RWPE1 (cell line): ENCODE results near the gene TRMT44.

ENCODE experiments used
- CTCF ChIA-PET: fragments of 350-600 bp; sonication (Branson Sonifier 250); formaldehyde crosslinking; extraction: SDS; loops from one replicate; lab custom pipeline; 2021; lab: Yijun Ruan, JAX
- POLR2A ChIA-PET: fragments of 400-600 bp; formaldehyde crosslinking; extraction: SDS; loops from one replicate; lab custom pipeline; 2020; ENCODE audit warnings: antibody characterized with exemption; ENCODE audit not compliant: low non-redundant PET; lab: Yijun Ruan, JAX
- DNase-seq: peaks from one replicate; pipeline ENCODE4 v3.0.0; 2012; ENCODE audit warnings: low spot score
- H3K27ac ChIP-seq: fragments of 450-650 bp; 2 replicates; pipeline ENCODE4 v1.5.1; 2017
- CTCF ChIP-seq: fragments of 450-650 bp; conservative IDR thresholded peaks from 2 replicates; pipeline ENCODE4 v1.5.1; 2017; ENCODE audit warnings: low read depth, mild to moderate bottlenecking

The TRMT44 gene

GRCh38 chr4:8515316-8516060, 74.9 kb downstream of the TRMT44 start:
- no peak for TF ChIP-seq CTCF
- CTCF ChIA-PET = interaction anchor here (0.6 kb wide), 1 partner anchor 16 kb away, joined by 3 read pairs; no protein-coding TSS in a partner anchor
- DNase-seq = no peak
- H3K27ac ChIP-seq = no peak overlapping the region
- POLR2A ChIA-PET = no interaction called here

- CTCF ChIA-PET = interaction anchor here (0.6 kb wide), 1 partner anchor 15 kb away, joined by 3 read pairs; no protein-coding TSS in a partner anchor
- POLR2A ChIA-PET = no interaction called here
- no peak overlapping the region; the same call in 1 of the 2 replicates for H3K27ac ChIP-seq
- TF ChIP-seq CTCF = no peak
- DNase-seq = no peak
Measured at GRCh38 chr4:8516061-8516573, 75.5 kb downstream of the TRMT44 start.

GRCh38 chr4:8516996-8517550, 76.5 kb downstream of the TRMT44 start:
- H3K27ac ChIP-seq = peak overlapping the region; percentile 34
- no peak for DNase-seq
- ChIA-PET CTCF (no interaction called here), POLR2A (no interaction called here)
- no peak for TF ChIP-seq CTCF

- DNase-seq = no peak
- no peak for TF ChIP-seq CTCF
- H3K27ac ChIP-seq = no peak overlapping the region
- POLR2A ChIA-PET = no interaction called here
- CTCF ChIA-PET = no interaction called here
Measured at GRCh38 chr4:8517946-8518345, 77.4 kb downstream of the TRMT44 start.

- POLR2A ChIA-PET = no interaction called here
- CTCF ChIA-PET = no interaction called here
- no peak for DNase-seq
- TF ChIP-seq CTCF = no peak
- H3K27ac ChIP-seq = no peak overlapping the region
Measured at GRCh38 chr4:8522160-8523120, 81.9 kb downstream of the TRMT44 start.

GRCh38 chr4:8523175-8523574, 82.6 kb downstream of the TRMT44 start:
- no peak for TF ChIP-seq CTCF
- ChIA-PET CTCF (no interaction called here), POLR2A (no interaction called here)
- DNase-seq = no peak
- no peak overlapping the region for H3K27ac ChIP-seq
